Activated CD8-positive, alpha-beta T cell treated with anti-CD3 and anti-CD28 coated beads for 36 hours (primary cell): ENCODE results near the gene CCS. TPM values are rescaled to one million over a fixed set of nuclear protein-coding genes. Genes with fewer than 3 reads are reported as not detected.
A peak's percentile ranks its signal among the peaks of the same experiment; 100 is the strongest.

Experiments
- ATAC-seq: fragments of 200-7000 bp; cut with Tn5 transposase; one replicate; pipeline ENCODE4 v1.10.0; 2021; ENCODE audit warnings: mild to moderate bottlenecking, moderate library complexity
- CTCF ChIA-PET: fragments of 350-600 bp; sonication (Branson Sonifier 250); formaldehyde crosslinking; loops from one replicate; lab custom pipeline; 2021; ENCODE audit warnings: antibody characterized with exemption; lab: Charles Lee
- POLR2A ChIA-PET: fragments of 350-600 bp; sonication (Branson Sonifier 250); formaldehyde crosslinking; loops from one replicate; lab custom pipeline; 2021; ENCODE audit warnings: antibody characterized with exemption; lab: Charles Lee
- DNase-seq: peaks from one replicate; pipeline ENCODE4 v3.0.0-alpha.2; 2020
- H3K27ac Mint-ChIP-seq: one replicate; pipeline ENCODE4 v1.8.0; 2021; ENCODE audit warnings: mild to moderate bottlenecking, mixed read lengths
- H3K27me3 Mint-ChIP-seq: one replicate; pipeline ENCODE4 v1.8.0; 2021; ENCODE audit warnings: mixed read lengths
- H3K36me3 Mint-ChIP-seq: one replicate; pipeline ENCODE4 v1.8.0; 2021; ENCODE audit warnings: low read depth, mixed read lengths
- H3K4me1 Mint-ChIP-seq: one replicate; pipeline ENCODE4 v1.8.0; 2021; ENCODE audit warnings: low read depth, mixed read lengths
- H3K4me3 Mint-ChIP-seq: one replicate; pipeline ENCODE4 v1.8.0; 2021; ENCODE audit warnings: mild to moderate bottlenecking, moderate library complexity, mixed read lengths
- H3K9me3 Mint-ChIP-seq: one replicate; pipeline ENCODE4 v1.8.0; 2021; ENCODE audit warnings: mixed read lengths
- CTCF ChIP-seq: fragments of 200-600 bp; IDR thresholded peaks from one replicate; pipeline ENCODE4 v1.8.0; 2022; ENCODE audit warnings: antibody characterized with exemption, mild to moderate bottlenecking
- intact Hi-C: fragments of 100-400 bp; cut with micrococcal nuclease; formaldehyde crosslinking; loops from one replicate; pipeline ENCODE4 v1.10.0; 2022
- total RNA-seq, 2 experiments: library from RNA; stranded (reverse); gene quantifications; one replicate each; pipeline ENCODE4 v1.2.3, GENCODE V29; 2021

CCS gene
- total RNA-seq, 2 experiments from 2014 or later = 22.0 to 25.6 TPM

DNA sequence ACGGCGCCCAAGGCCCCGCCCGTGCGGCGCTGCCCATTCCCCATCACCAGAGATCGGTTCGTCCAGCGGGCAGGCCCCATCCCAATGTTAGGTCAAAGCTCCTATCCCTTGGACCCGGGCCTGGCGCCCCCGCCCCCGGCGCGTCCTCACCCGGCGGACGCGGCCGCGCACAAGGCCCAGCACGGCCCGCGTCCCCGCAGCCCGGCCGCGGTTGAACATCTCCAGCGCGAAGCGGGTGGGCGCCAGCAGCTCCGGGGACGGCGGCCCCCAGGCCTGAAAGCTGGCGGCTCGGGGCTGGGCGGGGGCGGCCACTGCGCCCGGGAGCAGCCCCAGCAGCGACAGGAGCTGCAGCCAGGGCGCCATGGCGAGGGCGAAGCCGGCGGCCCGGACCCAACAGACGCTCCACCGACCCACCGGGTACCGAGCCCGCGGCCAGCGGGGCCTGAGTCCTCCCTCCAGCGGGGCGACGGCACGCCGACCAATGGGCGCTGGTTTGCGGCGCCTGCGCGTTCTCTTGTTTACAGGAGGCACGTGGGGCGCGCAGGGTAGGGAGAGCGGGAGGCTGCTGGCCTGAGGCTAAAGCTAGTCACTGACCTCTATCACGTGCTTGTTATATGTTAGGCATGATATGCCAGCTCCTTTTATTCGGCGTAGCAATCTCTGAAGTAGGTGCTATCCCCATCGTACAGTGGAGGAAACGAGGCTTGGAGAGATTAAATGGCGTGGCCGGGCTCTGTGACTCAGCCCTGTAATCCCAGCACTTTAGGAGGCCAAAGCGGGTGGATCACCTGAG, 24.7 kb upstream of the CCS start, which contains the start of gene CTSF:
Gene CTSF, minus strand, starts transcription at position 483 of the 793 bp plus-strand sequence. Its CDS starts 120 bp downstream, at position 363.
- H3K4me3 Mint-ChIP-seq = peak within 1 kb of the TSS; percentile 70
- DNase-seq = peak; percentile 73
- POLR2A ChIA-PET = interaction anchor here (0.8 to 2.1 kb wide), 7 partner anchors 14 to 97 kb away, joined by 3 to 6 read pairs (median 3); partner anchors contain the start of gene DPP3
- H3K27me3 Mint-ChIP-seq = no peaks in the 10 kb centered on the region
- CTCF ChIA-PET = interaction anchor here (1.0 to 4.8 kb wide), 8 partner anchors 10 to 265 kb away, joined by 3 to 22 read pairs (median 4); partner anchors contain the start of genes CCDC87, CCS and RBM4B
- no peak for TF ChIP-seq CTCF
- no peaks in the 10 kb centered on the region for H3K9me3 Mint-ChIP-seq
- peak; percentile 92 for ATAC-seq
- H3K27ac Mint-ChIP-seq = no peak within 1 kb of the TSS
- no peaks in the 10 kb centered on the region for H3K36me3 Mint-ChIP-seq
- intact Hi-C loops = no loop called here
- peaks cover 2% of the 10 kb centered on the region for H3K4me1 Mint-ChIP-seq

GRCh38 chr11:66569076-66569475, 23.9 kb upstream of the CCS start:
- no peaks in the 10 kb centered on the region for H3K36me3 Mint-ChIP-seq
- CTCF ChIA-PET = interaction anchor here (1.4 to 4.8 kb wide), 5 partner anchors 10 to 180 kb away, joined by 3 to 22 read pairs (median 13); partner anchors contain the start of genes CCDC87, CCS and RBM4B
- DNase-seq (no peak), ATAC-seq (no peak)
- H3K27me3 Mint-ChIP-seq = no peaks in the 10 kb centered on the region
- no peak for TF ChIP-seq CTCF
- H3K4me1 Mint-ChIP-seq = peaks cover 2% of the 10 kb centered on the region
- POLR2A ChIA-PET = interaction anchor here (0.8 to 2.1 kb wide), 5 partner anchors 23 to 96 kb away, joined by 3 to 6 read pairs (median 3); partner anchors contain the start of gene CCDC87
- H3K4me3 Mint-ChIP-seq = no peak overlapping the region
- H3K27ac Mint-ChIP-seq = no peak overlapping the region
- H3K9me3 Mint-ChIP-seq = no peaks in the 10 kb centered on the region
- intact Hi-C loops = no loop called here

GRCh38 chr11:66570079-66570849, 22.7 kb upstream of the CCS start:
- Mint-ChIP-seq H3K4me3 (peak overlapping the region; percentile 12), H3K27me3 (no peaks in the 10 kb centered on the region), H3K9me3 (no peaks in the 10 kb centered on the region), H3K4me1 (peaks cover 2% of the 10 kb centered on the region), H3K36me3 (no peaks in the 10 kb centered on the region), H3K27ac (no peak overlapping the region)
- CTCF ChIA-PET = interaction anchor here (2.0 to 4.8 kb wide), 4 partner anchors 9 to 181 kb away, joined by 4 to 22 read pairs (median 14); partner anchors contain the start of genes CCDC87, CCS and RBM4B
- intact Hi-C loops = no loop called here
- TF ChIP-seq CTCF = no peak
- DNase-seq (no peak), ATAC-seq (no peak)
- POLR2A ChIA-PET = interaction anchor here (0.8 to 1.2 kb wide), 2 partner anchors 22 to 100 kb away, joined by 3 to 5 read pairs; partner anchors contain the start of gene CCDC87

DNA sequence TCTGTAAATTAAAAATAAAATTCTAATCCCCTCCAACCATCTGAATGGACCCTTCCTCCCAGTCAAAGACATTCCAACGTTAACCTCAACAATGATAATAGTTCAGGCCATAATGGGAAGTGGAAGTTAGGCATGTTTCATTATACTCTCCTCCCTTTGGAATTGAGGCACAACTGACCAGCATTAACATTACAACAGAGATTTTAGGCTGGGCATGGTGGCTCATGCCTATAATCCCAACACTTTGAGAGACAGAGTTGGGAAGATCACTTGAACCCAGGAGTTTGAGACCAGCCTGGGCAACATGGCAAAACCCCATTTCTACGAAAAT, 22.2 kb upstream of the CCS start:
- no peak for ATAC-seq
- ChIA-PET CTCF (interaction anchor here (4.8 kb wide), 1 partner anchor 108 kb away, joined by 22 read pairs; the partner anchor contains the start of gene RBM4B), POLR2A (no interaction called here)
- Mint-ChIP-seq H3K4me3 (no peak overlapping the region), H3K27me3 (no peaks in the 10 kb centered on the region), H3K27ac (no peak overlapping the region), H3K4me1 (peaks cover 2% of the 10 kb centered on the region), H3K36me3 (no peaks in the 10 kb centered on the region), H3K9me3 (no peaks in the 10 kb centered on the region)
- intact Hi-C loops = no loop called here
- no peak for TF ChIP-seq CTCF
- DNase-seq = no peak
